LNCAP (cell line): ENCODE measurements around the gene GLT8D2.

Source experiments
- CTCF ChIP-seq: fragments of 450-650 bp; IDR thresholded peaks from 2 replicates; pipeline ENCODE4 v1.5.1; 2017; ENCODE audit warnings: mild to moderate bottlenecking

Gene GLT8D2

GRCh38 chr12:104049278-104049902 lies 597 bp downstream of the GLT8D2 start:
- no peak for TF ChIP-seq CTCF

- no peak for TF ChIP-seq CTCF
Observed at GRCh38 chr12:104048811-104049210, 1.2 kb downstream of the GLT8D2 start.

- no peak for TF ChIP-seq CTCF
Observed at GRCh38 chr12:104048162-104048561, 1.8 kb downstream of the GLT8D2 start.

- no peak for TF ChIP-seq CTCF
Observed at GRCh38 chr12:104046306-104046705, 3.7 kb downstream of the GLT8D2 start.

- no peak for TF ChIP-seq CTCF
Observed at GRCh38 chr12:104044158-104044557, 5.8 kb downstream of the GLT8D2 start.

- no peak for TF ChIP-seq CTCF
Observed at GRCh38 chr12:104042580-104042979, 7.4 kb downstream of the GLT8D2 start.

- no peak for TF ChIP-seq CTCF
Observed at GRCh38 chr12:104026841-104027599, 23.0 kb downstream of the GLT8D2 start.
